Fibroblast of mammary gland (primary cell): ENCODE results near the gene ADM5.

Experiments used
- DNase-seq: peaks from one replicate; pipeline ENCODE4 v3.0.0-alpha.2; 2010; ENCODE audit warnings: low read depth
- H3K4me3 ChIP-seq: 2 replicates; pipeline ENCODE4 v1.5.1; 2011; ENCODE audit warnings: low read depth, mild to moderate bottlenecking, low read length, moderate library complexity; ENCODE audit not compliant: control insufficient read depth
- CTCF ChIP-seq: conservative IDR thresholded peaks from 2 replicates; pipeline ENCODE4 v1.5.1; 2011; ENCODE audit warnings: low read depth, low read length, inconsistent platforms; ENCODE audit not compliant: control insufficient read depth, insufficient read depth

ADM5 gene

GRCh38 chr19:49645592-49645991 is 43.8 kb upstream of the ADM5 start:
- TF ChIP-seq CTCF: no peak
- DNase-seq: no peak
- H3K4me3 ChIP-seq: no peak overlapping the region

DNA sequence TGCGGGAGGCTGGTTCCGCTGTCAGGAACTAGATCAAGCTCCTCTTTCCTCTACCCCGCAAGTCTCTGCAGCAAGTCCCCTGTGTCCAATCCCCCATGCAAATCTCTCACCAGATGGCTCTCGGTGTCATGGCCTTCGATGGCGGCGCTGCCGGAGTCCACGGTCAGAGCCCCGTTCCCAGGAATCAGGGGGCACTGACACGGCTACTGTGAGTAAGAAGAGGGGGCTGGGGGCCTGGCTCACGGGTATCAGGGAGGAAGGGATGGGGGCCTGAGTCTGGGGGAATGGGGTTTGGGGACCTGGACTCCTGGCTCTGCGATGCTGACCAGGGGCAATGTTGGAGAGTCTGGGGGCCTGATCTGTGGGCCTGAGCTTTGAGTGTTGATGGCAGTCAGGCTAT is 43.4 kb upstream of the ADM5 start:
- no peak for TF ChIP-seq CTCF
- no peak for DNase-seq
- no peak overlapping the region for H3K4me3 ChIP-seq

DNA sequence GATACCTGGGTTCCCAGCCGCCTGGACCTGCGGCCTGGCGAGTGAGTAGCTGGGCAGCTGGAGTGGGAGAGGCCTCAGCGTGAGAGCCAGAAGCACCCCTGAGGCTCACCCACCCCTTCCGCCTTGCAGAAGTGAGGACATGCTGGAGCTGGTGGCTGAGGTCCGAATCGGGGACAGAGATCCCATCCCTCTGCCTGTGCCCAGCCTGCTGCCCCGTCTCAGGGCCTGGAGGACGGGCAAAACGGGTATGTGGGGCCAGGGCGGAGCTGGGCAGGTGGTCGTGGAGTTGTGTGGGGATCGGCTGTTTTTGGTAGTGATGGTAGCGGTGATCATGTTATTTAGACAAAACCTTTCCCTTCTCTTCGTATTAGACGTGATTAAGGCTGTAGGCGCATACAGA is 42.8 kb upstream of the ADM5 start:
- no peak for TF ChIP-seq CTCF
- no peak overlapping the region for H3K4me3 ChIP-seq
- DNase-seq: no peak

GRCh38 chr19:49651029-49651819 is 38.2 kb upstream of the ADM5 start:
- DNase-seq: no peak
- TF ChIP-seq CTCF: no peak
- H3K4me3 ChIP-seq: no peak overlapping the region

GRCh38 chr19:49651820-49652550 is 37.4 kb upstream of the ADM5 start:
- no peak for DNase-seq
- no peak overlapping the region for H3K4me3 ChIP-seq
- no peak for TF ChIP-seq CTCF

DNA sequence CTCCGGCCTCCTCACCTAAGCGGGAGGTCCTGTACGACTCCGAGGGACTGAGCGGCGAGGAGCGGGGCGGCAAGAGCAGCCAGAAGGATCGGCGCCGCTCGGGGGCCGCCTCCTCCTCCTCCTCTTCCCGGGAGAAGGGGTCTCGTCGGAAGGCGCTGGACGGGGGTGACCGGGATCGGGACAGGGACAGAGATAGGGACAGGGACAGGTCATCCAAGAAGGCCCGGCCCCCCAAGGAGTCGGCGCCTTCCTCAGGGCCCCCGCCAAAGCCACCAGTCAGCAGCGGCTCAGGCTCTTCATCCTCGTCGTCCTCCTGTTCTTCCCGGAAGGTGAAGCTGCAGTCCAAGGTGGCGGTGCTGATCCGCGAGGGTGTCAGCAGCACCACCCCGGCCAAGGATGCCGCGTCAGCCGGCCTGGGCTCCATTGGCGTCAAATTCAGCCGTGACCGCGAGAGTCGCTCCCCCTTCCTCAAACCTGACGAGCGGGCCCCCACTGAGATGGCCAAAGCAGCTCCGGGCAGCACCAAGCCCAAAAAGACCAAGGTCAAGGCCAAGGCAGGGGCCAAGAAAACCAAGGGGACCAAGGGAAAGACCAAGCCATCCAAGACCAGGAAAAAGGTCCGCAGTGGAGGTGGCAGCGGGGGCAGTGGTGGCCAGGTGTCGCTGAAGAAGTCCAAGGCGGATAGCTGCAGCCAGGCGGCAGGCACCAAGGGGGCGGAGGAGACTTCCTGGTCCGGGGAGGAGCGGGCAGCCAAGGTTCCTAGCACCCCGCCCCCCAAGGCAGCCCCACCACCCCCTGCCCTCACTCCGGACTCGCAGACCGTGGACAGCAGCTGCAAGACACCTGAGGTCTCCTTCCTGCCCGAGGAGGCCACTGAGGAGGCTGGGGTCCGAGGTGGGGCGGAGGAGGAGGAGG is 36.6 kb upstream of the ADM5 start:
- no peak for DNase-seq

More for the DNA sequence above, 36.6 kb upstream of the ADM5 start:
- H3K4me3 ChIP-seq: no peak overlapping the region
- TF ChIP-seq CTCF: no peak
